Measurements from ENCODE around the gene PTPRCAP. TPM values are rescaled to one million over a fixed set of nuclear protein-coding genes. Genes with fewer than 3 reads are reported as not detected.

Gene PTPRCAP
- total and polyA plus RNA-seq, 2 experiments from 2014 or later, result 3.3 to 3.5 TPM

DNA sequence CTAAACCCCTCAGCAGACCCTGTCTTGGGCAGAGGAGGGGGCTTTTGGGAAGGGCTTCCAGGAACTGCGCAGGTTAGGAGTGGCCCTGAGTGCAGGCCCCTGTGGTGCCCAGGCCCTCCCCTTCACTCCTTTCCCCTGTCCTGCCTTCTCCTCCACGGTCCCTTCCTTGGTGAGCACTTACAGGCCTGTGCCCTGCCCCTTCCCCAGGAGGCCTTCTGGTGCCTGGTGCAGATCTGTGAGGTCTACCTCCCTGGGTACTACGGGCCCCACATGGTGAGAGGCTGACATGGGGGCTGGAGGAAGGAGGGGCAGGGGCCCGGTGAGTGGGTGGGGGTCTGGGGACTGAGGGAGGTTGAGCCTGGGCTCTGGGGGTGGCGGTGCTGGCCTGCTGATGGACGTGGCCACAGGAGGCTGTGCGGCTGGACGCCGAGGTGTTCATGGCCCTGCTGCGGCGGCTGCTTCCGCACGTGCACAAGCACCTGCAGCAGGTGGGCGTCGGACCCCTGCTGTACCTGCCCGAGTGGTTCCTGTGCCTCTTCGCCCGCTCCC lies 31.0 kb downstream of the PTPRCAP start (continued):
- TF ChIP-seq, protein P1, sequence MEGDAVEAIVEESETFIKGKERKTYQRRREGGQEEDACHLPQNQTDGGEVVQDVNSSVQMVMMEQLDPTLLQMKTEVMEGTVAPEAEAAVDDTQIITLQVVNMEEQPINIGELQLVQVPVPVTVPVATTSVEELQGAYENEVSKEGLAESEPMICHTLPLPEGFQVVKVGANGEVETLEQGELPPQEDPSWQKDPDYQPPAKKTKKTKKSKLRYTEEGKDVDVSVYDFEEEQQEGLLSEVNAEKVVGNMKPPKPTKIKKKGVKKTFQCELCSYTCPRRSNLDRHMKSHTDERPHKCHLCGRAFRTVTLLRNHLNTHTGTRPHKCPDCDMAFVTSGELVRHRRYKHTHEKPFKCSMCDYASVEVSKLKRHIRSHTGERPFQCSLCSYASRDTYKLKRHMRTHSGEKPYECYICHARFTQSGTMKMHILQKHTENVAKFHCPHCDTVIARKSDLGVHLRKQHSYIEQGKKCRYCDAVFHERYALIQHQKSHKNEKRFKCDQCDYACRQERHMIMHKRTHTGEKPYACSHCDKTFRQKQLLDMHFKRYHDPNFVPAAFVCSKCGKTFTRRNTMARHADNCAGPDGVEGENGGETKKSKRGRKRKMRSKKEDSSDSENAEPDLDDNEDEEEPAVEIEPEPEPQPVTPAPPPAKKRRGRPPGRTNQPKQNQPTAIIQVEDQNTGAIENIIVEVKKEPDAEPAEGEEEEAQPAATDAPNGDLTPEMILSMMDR (conservative IDR thresholded peaks at IDR 0.05; ENCODE audit: low read depth in 2 of 2), result no peak
- TF ChIP-seq STAT1 (IDR thresholded peaks at IDR 0.05; ENCODE audit: unreplicated experiment) (no peak), EZH2 (IDR thresholded peaks at IDR 0.05; ENCODE audit: low read depth, unreplicated experiment) (no peak), CREB1 (CRISPR knock-in tag; IDR thresholded peaks at IDR 0.05; ENCODE audit: low read depth) (no peak), EZH2phosphoT487 (IDR thresholded peaks at IDR 0.05; ENCODE audit: unreplicated experiment) (no peak), ZNF114 (CRISPR knock-in tag; IDR thresholded peaks at IDR 0.05) (no peak)
- TF ChIP-seq, protein P2, sequence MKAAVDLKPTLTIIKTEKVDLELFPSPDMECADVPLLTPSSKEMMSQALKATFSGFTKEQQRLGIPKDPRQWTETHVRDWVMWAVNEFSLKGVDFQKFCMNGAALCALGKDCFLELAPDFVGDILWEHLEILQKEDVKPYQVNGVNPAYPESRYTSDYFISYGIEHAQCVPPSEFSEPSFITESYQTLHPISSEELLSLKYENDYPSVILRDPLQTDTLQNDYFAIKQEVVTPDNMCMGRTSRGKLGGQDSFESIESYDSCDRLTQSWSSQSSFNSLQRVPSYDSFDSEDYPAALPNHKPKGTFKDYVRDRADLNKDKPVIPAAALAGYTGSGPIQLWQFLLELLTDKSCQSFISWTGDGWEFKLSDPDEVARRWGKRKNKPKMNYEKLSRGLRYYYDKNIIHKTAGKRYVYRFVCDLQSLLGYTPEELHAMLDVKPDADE (IDR thresholded peaks at IDR 0.05), result no peak

GRCh38 chr11:67405688-67406339 lies 31.7 kb downstream of the PTPRCAP start:
- Mint-ChIP-seq H3K36me3 (ENCODE audit: low read depth) (no peaks in the 10 kb centered on the region), H3K27ac (no peak overlapping the region), H3K27me3 (ENCODE audit: insufficient read depth, low read depth, poor library complexity) (peaks cover 21% of the 10 kb centered on the region), H3K9me3 (no peaks in the 10 kb centered on the region), H3K4me1 (peaks cover 20% of the 10 kb centered on the region), H3K4me3 (no peak overlapping the region)
- no peak overlapping the region for H3K27ac ChIP-seq (ENCODE audit: low read depth)
- ATAC-seq (no peak), DNase-seq (ENCODE audit: low spot score) (no peak)
- H3K27me3 ChIP-seq (ENCODE audit: insufficient read depth), result no peaks in the 10 kb centered on the region
- H3K9me2 ChIP-seq (ENCODE audit: insufficient read depth), result no peaks in the 10 kb centered on the region
- H3F3A ChIP-seq (replicated peaks; ENCODE audit: low read depth), result no peaks in the 10 kb centered on the region
- no peak overlapping the region for H3K4me2 ChIP-seq
- H2AFZ ChIP-seq, result no peak overlapping the region
- peaks cover 11% of the 10 kb centered on the region; the same call in 1 of the 2 replicates for H3K4me1 ChIP-seq (ENCODE audit: insufficient read depth)
- H3K4me3 ChIP-seq, result no peak overlapping the region
- no peaks in the 10 kb centered on the region for H3K36me3 ChIP-seq (ENCODE audit: insufficient read depth)
- H4K20me1 ChIP-seq (replicated peaks; ENCODE audit: insufficient read depth), result no peaks in the 10 kb centered on the region
- peaks cover 4% of the 10 kb centered on the region for H3K79me2 ChIP-seq (replicated peaks; ENCODE audit: insufficient read depth)
- TF ChIP-seq CREB1 (CRISPR knock-in tag; IDR thresholded peaks at IDR 0.05; ENCODE audit: low read depth) (no peak), EZH2 (IDR thresholded peaks at IDR 0.05; ENCODE audit: low read depth, unreplicated experiment) (no peak), STAT1 (IDR thresholded peaks at IDR 0.05; ENCODE audit: unreplicated experiment) (no peak), EZH2phosphoT487 (IDR thresholded peaks at IDR 0.05; ENCODE audit: unreplicated experiment) (no peak), REST (IDR thresholded peaks at IDR 0.05; ENCODE audit: unreplicated experiment) (no peak), ZNF331 (CRISPR knock-in tag; IDR thresholded peaks at IDR 0.05; ENCODE audit: low read depth) (no peak), JUNB (IDR thresholded peaks at IDR 0.05; ENCODE audit: unreplicated experiment) (no peak)
- TF ChIP-seq, protein P1 (conservative IDR thresholded peaks at IDR 0.05; ENCODE audit: low read depth in 2 of 2), result no peak
